Mesendoderm (in vitro differentiated cells): Measurements from ENCODE around the gene ECHDC3.

Experiments
- DNase-seq: peaks from one replicate; pipeline ENCODE4 v3.0.0; 2013
- H2AK5ac ChIP-seq: 2 replicates; pipeline ENCODE4 v1.6.1; 2013; ENCODE audit warnings: low read length, inconsistent platforms
- H2BK120ac ChIP-seq: 2 replicates; pipeline ENCODE4 v1.6.1; 2013; ENCODE audit warnings: low read depth, mild to moderate bottlenecking, low read length, moderate library complexity, mixed read lengths
- H2BK15ac ChIP-seq: replicated peaks from 2 replicates; pipeline ENCODE4 v1.6.1; 2013; ENCODE audit warnings: low read depth, mild to moderate bottlenecking, moderate library complexity
- H2BK5ac ChIP-seq: 2 replicates; pipeline ENCODE4 v1.6.1; 2013; ENCODE audit warnings: low read length, inconsistent platforms
- H3K18ac ChIP-seq: 2 replicates; pipeline ENCODE4 v1.6.1; 2013; ENCODE audit warnings: mild to moderate bottlenecking, low read length, mixed read lengths
- H3K23ac ChIP-seq: one replicate; pipeline ENCODE4 v1.6.1; 2013; ENCODE audit warnings: low read length
- H3K27ac ChIP-seq: 2 replicates; pipeline ENCODE4 v1.5.1; 2013; ENCODE audit warnings: low read depth, mild to moderate bottlenecking, inconsistent platforms, low read length, moderate library complexity
- H3K27me3 ChIP-seq: 2 replicates; pipeline ENCODE4 v1.6.1; 2013; ENCODE audit warnings: low read length, control low read depth, mild to moderate bottlenecking, inconsistent platforms; ENCODE audit not compliant: insufficient read depth, poor library complexity
- H3K36me3 ChIP-seq: 2 replicates; pipeline ENCODE4 v1.6.1; 2013; ENCODE audit warnings: low read length, inconsistent platforms; ENCODE audit not compliant: control insufficient read depth, insufficient read depth
- H3K4ac ChIP-seq: one replicate; pipeline ENCODE4 v1.6.1; 2013; ENCODE audit warnings: low read depth, mild to moderate bottlenecking, low read length, moderate library complexity
- H3K4me1 ChIP-seq: 2 replicates; pipeline ENCODE4 v1.6.1; 2013; ENCODE audit warnings: low read depth, low read length, inconsistent platforms; ENCODE audit not compliant: control insufficient read depth
- H3K4me2 ChIP-seq: 2 replicates; pipeline ENCODE4 v1.6.1; 2013; ENCODE audit warnings: low read length
- H3K4me3 ChIP-seq: 2 replicates; pipeline ENCODE4 v1.5.1; 2013; ENCODE audit warnings: mild to moderate bottlenecking, low read length
- H3K56ac ChIP-seq: one replicate; pipeline ENCODE4 v1.6.1; 2013; ENCODE audit warnings: low read length
- H3K79me1 ChIP-seq: 2 replicates; pipeline ENCODE4 v1.6.1; 2013; ENCODE audit warnings: low read length, inconsistent platforms
- H3K79me2 ChIP-seq: 2 replicates; pipeline ENCODE4 v1.6.1; 2013; ENCODE audit warnings: mild to moderate bottlenecking, low read length; ENCODE audit not compliant: control insufficient read depth, insufficient read depth
- H3K9ac ChIP-seq: 2 replicates; pipeline ENCODE4 v1.6.1; 2013; ENCODE audit warnings: low read length, inconsistent platforms
- H4K5ac ChIP-seq: one replicate; pipeline ENCODE4 v1.6.1; 2013; ENCODE audit warnings: low read length
- H4K8ac ChIP-seq: one replicate; pipeline ENCODE4 v1.6.1; 2013; ENCODE audit warnings: low read depth, mild to moderate bottlenecking, control low read depth, low read length, moderate library complexity
- WGBS: extraction: QIAGEN DNeasy Blood & Tissue Kit; methylation state at CpG from one replicate; pipeline ENCODE4 v1.1.7; 2013; ENCODE audit warnings: low lambda C conversion rate, missing lambda C conversion rate; ENCODE audit not compliant: insufficient coverage; ENCODE audit errors: extremely low coverage; 5-methylcytosine and 5-hydroxymethylcytosine counted together

The ECHDC3 gene

GRCh38 chr10:11746883-11747539 is 4.8 kb downstream of the ECHDC3 start:
- Histone ChIP-seq H3K79me2 (no peaks in the 10 kb centered on the region), H3K36me3 (no peaks in the 10 kb centered on the region), H4K8ac (no peak overlapping the region), H3K18ac (no peak overlapping the region), H3K27me3 (no peaks in the 10 kb centered on the region), H3K27ac (no peak overlapping the region), H2AK5ac (no peak overlapping the region), H3K79me1 (no peaks in the 10 kb centered on the region), H3K4me2 (no peak overlapping the region), H3K56ac (no peak overlapping the region), H3K4ac (no peak overlapping the region), H3K23ac (no peak overlapping the region), H2BK15ac (no peak overlapping the region), H2BK5ac (no peak overlapping the region), H3K4me3 (no peak overlapping the region), H3K4me1 (no peaks in the 10 kb centered on the region), H2BK120ac (no peak overlapping the region), H3K9ac (no peak overlapping the region), H4K5ac (no peak overlapping the region)
- DNase-seq = no peak
- WGBS = no CpG with 5 or more reads among the region's 13 CpGs

GRCh38 chr10:11748866-11749265 is 6.7 kb downstream of the ECHDC3 start:
- no peak overlapping the region for H3K27ac ChIP-seq
- no peak overlapping the region for H2BK5ac ChIP-seq
- no peaks in the 10 kb centered on the region for H3K27me3 ChIP-seq
- no CpG with 5 or more reads among the region's 5 CpGs for WGBS
- no peak overlapping the region for H3K9ac ChIP-seq
- H3K4me3 ChIP-seq = no peak overlapping the region
- H2AK5ac ChIP-seq = no peak overlapping the region
- no peak overlapping the region for H3K18ac ChIP-seq
- no peak overlapping the region for H2BK120ac ChIP-seq
- no peak overlapping the region for H2BK15ac ChIP-seq
- H3K4ac ChIP-seq = no peak overlapping the region
- no peaks in the 10 kb centered on the region for H3K79me2 ChIP-seq
- H3K56ac ChIP-seq = no peak overlapping the region
- H3K23ac ChIP-seq = no peak overlapping the region
- H3K79me1 ChIP-seq = no peaks in the 10 kb centered on the region
- H3K36me3 ChIP-seq = no peaks in the 10 kb centered on the region
- DNase-seq = no peak
- no peak overlapping the region for H3K4me2 ChIP-seq
- no peaks in the 10 kb centered on the region for H3K4me1 ChIP-seq
- no peak overlapping the region for H4K8ac ChIP-seq
- no peak overlapping the region for H4K5ac ChIP-seq

- no peak overlapping the region for H3K4me3 ChIP-seq
- no peak overlapping the region for H2BK15ac ChIP-seq
- H2BK120ac ChIP-seq = no peak overlapping the region
- no peak overlapping the region for H4K8ac ChIP-seq
- no peaks in the 10 kb centered on the region for H3K4me1 ChIP-seq
- no peak overlapping the region for H3K18ac ChIP-seq
- H3K27ac ChIP-seq = no peak overlapping the region
- no peak overlapping the region for H4K5ac ChIP-seq
- H3K56ac ChIP-seq = no peak overlapping the region
- no CpG with 5 or more reads among the region's 2 CpGs for WGBS
- H3K79me2 ChIP-seq = no peaks in the 10 kb centered on the region
- no peak overlapping the region for H2AK5ac ChIP-seq
- H3K4me2 ChIP-seq = no peak overlapping the region
- H3K27me3 ChIP-seq = no peaks in the 10 kb centered on the region
- H3K79me1 ChIP-seq = no peaks in the 10 kb centered on the region
- no peak for DNase-seq
- no peak overlapping the region for H3K23ac ChIP-seq
- H2BK5ac ChIP-seq = no peak overlapping the region
- no peak overlapping the region for H3K9ac ChIP-seq
- H3K4ac ChIP-seq = no peak overlapping the region
- no peaks in the 10 kb centered on the region for H3K36me3 ChIP-seq
These were observed 8.2 kb downstream of the ECHDC3 start for GRCh38 chr10:11750420-11750819.

- H3K27ac ChIP-seq = no peak overlapping the region
- no peak overlapping the region for H3K18ac ChIP-seq
- H2BK120ac ChIP-seq = no peak overlapping the region
- no peak overlapping the region for H2AK5ac ChIP-seq
- H2BK5ac ChIP-seq = no peak overlapping the region
- no peak overlapping the region for H3K4ac ChIP-seq
- no peaks in the 10 kb centered on the region for H3K36me3 ChIP-seq
- no peak overlapping the region for H4K5ac ChIP-seq
- H3K4me1 ChIP-seq = no peaks in the 10 kb centered on the region
- no peak overlapping the region for H3K4me2 ChIP-seq
- no peaks in the 10 kb centered on the region for H3K79me2 ChIP-seq
- no peaks in the 10 kb centered on the region for H3K27me3 ChIP-seq
- H3K79me1 ChIP-seq = no peaks in the 10 kb centered on the region
- no peak overlapping the region for H3K9ac ChIP-seq
- H3K4me3 ChIP-seq = no peak overlapping the region
- no CpG with 5 or more reads among the region's 1 CpG for WGBS
- no peak overlapping the region for H2BK15ac ChIP-seq
- no peak for DNase-seq
- no peak overlapping the region for H4K8ac ChIP-seq
- no peak overlapping the region for H3K23ac ChIP-seq
- no peak overlapping the region for H3K56ac ChIP-seq
These were observed 12.0 kb downstream of the ECHDC3 start for GRCh38 chr10:11754173-11754572.

- Histone ChIP-seq H3K56ac (no peak overlapping the region), H3K27me3 (no peaks in the 10 kb centered on the region), H2AK5ac (no peak overlapping the region), H4K8ac (no peak overlapping the region), H3K27ac (no peak overlapping the region), H3K79me1 (no peaks in the 10 kb centered on the region), H3K4me1 (no peaks in the 10 kb centered on the region), H3K9ac (no peak overlapping the region), H3K4ac (no peak overlapping the region), H2BK5ac (no peak overlapping the region), H4K5ac (no peak overlapping the region), H3K79me2 (no peaks in the 10 kb centered on the region), H3K23ac (no peak overlapping the region), H3K36me3 (no peaks in the 10 kb centered on the region), H3K4me3 (no peak overlapping the region), H2BK15ac (no peak overlapping the region), H3K4me2 (no peak overlapping the region), H3K18ac (no peak overlapping the region), H2BK120ac (no peak overlapping the region)
- no CpG with 5 or more reads among the region's 4 CpGs for WGBS
- DNase-seq = no peak
These were observed 12.4 kb downstream of the ECHDC3 start for GRCh38 chr10:11754620-11755019.
